ENCODE data around the gene MARVELD3. TPM values are rescaled to one million over a fixed set of nuclear protein-coding genes. Genes with fewer than 3 reads are reported as not detected.
"Not testable (repeated sequence)": the region's sequence is repeated elsewhere in the genome, so short reads cannot be mapped to it uniquely, and the experiment has no call there.

MARVELD3 gene, protein sequence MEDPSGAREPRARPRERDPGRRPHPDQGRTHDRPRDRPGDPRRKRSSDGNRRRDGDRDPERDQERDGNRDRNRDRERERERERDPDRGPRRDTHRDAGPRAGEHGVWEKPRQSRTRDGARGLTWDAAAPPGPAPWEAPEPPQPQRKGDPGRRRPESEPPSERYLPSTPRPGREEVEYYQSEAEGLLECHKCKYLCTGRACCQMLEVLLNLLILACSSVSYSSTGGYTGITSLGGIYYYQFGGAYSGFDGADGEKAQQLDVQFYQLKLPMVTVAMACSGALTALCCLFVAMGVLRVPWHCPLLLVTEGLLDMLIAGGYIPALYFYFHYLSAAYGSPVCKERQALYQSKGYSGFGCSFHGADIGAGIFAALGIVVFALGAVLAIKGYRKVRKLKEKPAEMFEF
- polyA plus RNA-seq, result 1 to 10 TPM; 2.9 to 4.2 TPM

GRCh38 chr16:71626018-71626857 is at the start of gene MARVELD3:
Gene MARVELD3, plus strand, starts transcription at chr16:71626184. Its CDS starts 46 bp downstream, at chr16:71626230.
- H3K36me3 ChIP-seq (ENCODE audit: control insufficient read depth in 2 of 2, insufficient read depth in 2 of 2, low read length in 1 of 2), result no peaks in the 10 kb centered on the region
- WGBS, 2 donors, result 1 to 2% methylated on average over 69 to 98 of the region's 98 CpGs
- peaks cover 0 to 2% of the 10 kb centered on the region in 2 donors for H3K4me1 ChIP-seq (ENCODE audit: control insufficient read depth in 2 of 2, insufficient read depth in 2 of 2, low read length in 1 of 2)
- H3K4me3 ChIP-seq (ENCODE audit: low read depth in 1 of 2, low read length in 2 of 2), result peak within 1 kb of the TSS; percentile 69 to 71
- H3K27me3 ChIP-seq (ENCODE audit: control insufficient read depth in 1 of 2, insufficient read depth in 2 of 2, low read length in 2 of 2), result no peaks in the 10 kb centered on the region
- no peaks in the 10 kb centered on the region for H3K9me3 ChIP-seq (ENCODE audit: control insufficient read depth in 2 of 2, insufficient read depth in 1 of 2, low read depth in 1 of 2, low read length in 1 of 2)
- H3K27ac ChIP-seq (ENCODE audit: low read depth in 2 of 2, low read length in 1 of 2), result no peak within 1 kb of the TSS

- Histone ChIP-seq H3K4me1 (ENCODE audit: control insufficient read depth in 2 of 2, insufficient read depth in 2 of 2, low read length in 1 of 2) (no peaks in the 10 kb centered on the region), H3K9me3 (ENCODE audit: control insufficient read depth in 2 of 2, insufficient read depth in 1 of 2, low read depth in 1 of 2, low read length in 1 of 2) (no peaks in the 10 kb centered on the region), H3K27ac (ENCODE audit: low read depth in 2 of 2, low read length in 1 of 2) (no peak within 1 kb of the TSS), H3K4me3 (ENCODE audit: low read depth in 1 of 2, low read length in 2 of 2) (no peak within 1 kb of the TSS), H3K36me3 (ENCODE audit: control insufficient read depth in 2 of 2, insufficient read depth in 2 of 2, low read length in 1 of 2) (no peaks in the 10 kb centered on the region), H3K27me3 (ENCODE audit: control insufficient read depth in 1 of 2, insufficient read depth in 2 of 2, low read length in 2 of 2) (no peaks in the 10 kb centered on the region)
- WGBS, 2 donors, result 20 to 23% methylated on average over 3 of the region's 3 CpGs
Observed at GRCh38 chr16:71576971-71577370, 49.0 kb upstream of the MARVELD3 start, which contains the start of gene TAT. Gene TAT, minus strand, starts transcription at chr16:71577092. Its CDS starts 677 bp downstream, at chr16:71576415.

GRCh38 chr16:71582553-71582848 is 43.5 kb upstream of the MARVELD3 start:
- 83 to 89% methylated on average over 5 of the region's 5 CpGs for WGBS, 2 donors
- not testable (repeated sequence) for H3K9me3 ChIP-seq (ENCODE audit: control insufficient read depth in 2 of 2, insufficient read depth in 1 of 2, low read depth in 1 of 2, low read length in 1 of 2); H3K4me1 ChIP-seq (ENCODE audit: control insufficient read depth in 2 of 2, insufficient read depth in 2 of 2, low read length in 1 of 2); H3K4me3 ChIP-seq (ENCODE audit: low read depth in 1 of 2, low read length in 2 of 2); H3K27ac ChIP-seq (ENCODE audit: low read depth in 2 of 2, low read length in 1 of 2); H3K27me3 ChIP-seq (ENCODE audit: control insufficient read depth in 1 of 2, insufficient read depth in 2 of 2, low read length in 2 of 2); H3K36me3 ChIP-seq (ENCODE audit: control insufficient read depth in 2 of 2, insufficient read depth in 2 of 2, low read length in 1 of 2)

GRCh38 chr16:71584543-71585317 is 41.3 kb upstream of the MARVELD3 start:
- no peaks in the 10 kb centered on the region for H3K9me3 ChIP-seq (ENCODE audit: control insufficient read depth in 2 of 2, insufficient read depth in 1 of 2, low read depth in 1 of 2, low read length in 1 of 2)
- WGBS, 2 donors, result 81 to 87% methylated on average over 3 of the region's 3 CpGs
- H3K27ac ChIP-seq (ENCODE audit: low read depth in 2 of 2, low read length in 1 of 2), result no peak overlapping the region
- H3K4me3 ChIP-seq (ENCODE audit: low read depth in 1 of 2, low read length in 2 of 2), result no peak overlapping the region
- peaks cover 0 to 2% of the 10 kb centered on the region in 2 donors for H3K27me3 ChIP-seq (ENCODE audit: control insufficient read depth in 1 of 2, insufficient read depth in 2 of 2, low read length in 2 of 2)
- H3K36me3 ChIP-seq (ENCODE audit: control insufficient read depth in 2 of 2, insufficient read depth in 2 of 2, low read length in 1 of 2), result no peaks in the 10 kb centered on the region
- H3K4me1 ChIP-seq (ENCODE audit: control insufficient read depth in 2 of 2, insufficient read depth in 2 of 2, low read length in 1 of 2), result no peaks in the 10 kb centered on the region

DNA sequence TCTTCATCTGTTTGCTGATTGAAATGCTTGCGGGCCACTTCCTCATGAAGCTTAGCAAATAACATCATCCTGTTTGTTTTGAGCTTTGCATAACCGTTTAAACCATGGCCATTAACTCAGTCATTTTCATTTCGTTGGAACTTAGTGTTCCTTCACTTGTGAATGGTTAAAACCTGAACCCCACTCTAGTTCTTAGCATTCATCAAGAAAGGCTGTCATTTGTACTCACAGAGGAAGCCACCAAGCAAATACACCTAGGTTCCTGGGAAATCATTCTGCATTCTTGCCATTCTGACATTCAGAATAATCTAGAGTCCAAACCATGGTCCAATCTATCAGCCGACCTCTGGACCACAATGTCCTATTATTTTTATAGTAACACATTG is 40.7 kb upstream of the MARVELD3 start:
- Histone ChIP-seq H3K36me3 (ENCODE audit: control insufficient read depth in 2 of 2, insufficient read depth in 2 of 2, low read length in 1 of 2) (no peaks in the 10 kb centered on the region), H3K27ac (ENCODE audit: low read depth in 2 of 2, low read length in 1 of 2) (no peak overlapping the region), H3K4me1 (ENCODE audit: control insufficient read depth in 2 of 2, insufficient read depth in 2 of 2, low read length in 1 of 2) (no peaks in the 10 kb centered on the region), H3K27me3 (ENCODE audit: control insufficient read depth in 1 of 2, insufficient read depth in 2 of 2, low read length in 2 of 2) (peaks cover 0 to 2% of the 10 kb centered on the region in 2 donors), H3K4me3 (ENCODE audit: low read depth in 1 of 2, low read length in 2 of 2) (no peak overlapping the region), H3K9me3 (ENCODE audit: control insufficient read depth in 2 of 2, insufficient read depth in 1 of 2, low read depth in 1 of 2, low read length in 1 of 2) (no peaks in the 10 kb centered on the region)
- WGBS, 2 donors, result 35 to 38% methylated on average over 4 of the region's 4 CpGs

DNA sequence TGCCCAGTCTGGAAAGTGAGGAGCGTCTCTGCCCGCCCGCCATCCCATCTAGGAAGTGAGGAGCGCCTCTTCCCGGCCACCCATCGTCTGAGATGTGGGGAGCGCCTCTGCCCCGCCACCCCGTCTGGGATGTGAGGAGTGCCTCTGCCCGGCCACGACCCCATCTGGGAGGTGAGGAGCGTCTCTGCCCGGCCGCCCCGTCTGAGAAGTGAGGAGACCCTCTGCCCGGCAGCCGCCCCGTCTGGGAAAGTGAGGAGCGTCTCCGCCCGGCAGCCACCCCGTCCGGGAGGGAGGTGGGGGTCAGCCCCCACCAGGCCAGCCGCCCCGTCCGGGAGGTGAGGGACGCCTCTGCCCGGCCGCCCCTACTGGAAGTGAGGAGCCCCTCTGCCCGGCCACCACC is 36.6 kb upstream of the MARVELD3 start:
- WGBS, 2 donors, result 93% methylated on average over 20 to 30 of the region's 30 CpGs
- not testable (repeated sequence) for H3K27me3 ChIP-seq (ENCODE audit: control insufficient read depth in 1 of 2, insufficient read depth in 2 of 2, low read length in 2 of 2); H3K4me3 ChIP-seq (ENCODE audit: low read depth in 1 of 2, low read length in 2 of 2); H3K4me1 ChIP-seq (ENCODE audit: control insufficient read depth in 2 of 2, insufficient read depth in 2 of 2, low read length in 1 of 2); H3K9me3 ChIP-seq (ENCODE audit: control insufficient read depth in 2 of 2, insufficient read depth in 1 of 2, low read depth in 1 of 2, low read length in 1 of 2); H3K27ac ChIP-seq (ENCODE audit: low read depth in 2 of 2, low read length in 1 of 2); H3K36me3 ChIP-seq (ENCODE audit: control insufficient read depth in 2 of 2, insufficient read depth in 2 of 2, low read length in 1 of 2)

GRCh38 chr16:71590071-71590470 is 35.9 kb upstream of the MARVELD3 start:
- not testable (repeated sequence) for H3K4me1 ChIP-seq (ENCODE audit: control insufficient read depth in 2 of 2, insufficient read depth in 2 of 2, low read length in 1 of 2); H3K27me3 ChIP-seq (ENCODE audit: control insufficient read depth in 1 of 2, insufficient read depth in 2 of 2, low read length in 2 of 2); H3K9me3 ChIP-seq (ENCODE audit: control insufficient read depth in 2 of 2, insufficient read depth in 1 of 2, low read depth in 1 of 2, low read length in 1 of 2); H3K36me3 ChIP-seq (ENCODE audit: control insufficient read depth in 2 of 2, insufficient read depth in 2 of 2, low read length in 1 of 2); H3K4me3 ChIP-seq (ENCODE audit: low read depth in 1 of 2, low read length in 2 of 2); H3K27ac ChIP-seq (ENCODE audit: low read depth in 2 of 2, low read length in 1 of 2)
- no CpG with 5 or more reads among the region's 2 CpGs for WGBS, 2 donors

GRCh38 chr16:71590584-71590983 is 35.4 kb upstream of the MARVELD3 start:
- Histone ChIP-seq H3K9me3 (ENCODE audit: control insufficient read depth in 2 of 2, insufficient read depth in 1 of 2, low read depth in 1 of 2, low read length in 1 of 2) (no peaks in the 10 kb centered on the region), H3K36me3 (ENCODE audit: control insufficient read depth in 2 of 2, insufficient read depth in 2 of 2, low read length in 1 of 2) (no peaks in the 10 kb centered on the region), H3K4me3 (ENCODE audit: low read depth in 1 of 2, low read length in 2 of 2) (no peak overlapping the region), H3K27ac (ENCODE audit: low read depth in 2 of 2, low read length in 1 of 2) (no peak overlapping the region), H3K27me3 (ENCODE audit: control insufficient read depth in 1 of 2, insufficient read depth in 2 of 2, low read length in 2 of 2) (no peaks in the 10 kb centered on the region), H3K4me1 (ENCODE audit: control insufficient read depth in 2 of 2, insufficient read depth in 2 of 2, low read length in 1 of 2) (no peaks in the 10 kb centered on the region)
- 82 to 87% methylated on average over 4 of the region's 4 CpGs for WGBS, 2 donors

GRCh38 chr16:71591917-71592316 is 34.1 kb upstream of the MARVELD3 start:
- WGBS, 2 donors, result 78 to 92% methylated on average over 2 of the region's 3 CpGs
- H3K4me1 ChIP-seq (ENCODE audit: control insufficient read depth in 2 of 2, insufficient read depth in 2 of 2, low read length in 1 of 2), result no peaks in the 10 kb centered on the region
- no peak overlapping the region for H3K27ac ChIP-seq (ENCODE audit: low read depth in 2 of 2, low read length in 1 of 2)
- no peaks in the 10 kb centered on the region for H3K36me3 ChIP-seq (ENCODE audit: control insufficient read depth in 2 of 2, insufficient read depth in 2 of 2, low read length in 1 of 2)
- H3K4me3 ChIP-seq (ENCODE audit: low read depth in 1 of 2, low read length in 2 of 2), result no peak overlapping the region
- H3K27me3 ChIP-seq (ENCODE audit: control insufficient read depth in 1 of 2, insufficient read depth in 2 of 2, low read length in 2 of 2), result no peaks in the 10 kb centered on the region
- H3K9me3 ChIP-seq (ENCODE audit: control insufficient read depth in 2 of 2, insufficient read depth in 1 of 2, low read depth in 1 of 2, low read length in 1 of 2), result no peaks in the 10 kb centered on the region
